Subcutaneous adipose tissue (tissue), 4 donors: ENCODE data around the gene SNAP29. TPM values are rescaled to one million over a fixed set of nuclear protein-coding genes. Genes with fewer than 3 reads are reported as not detected.

Experiments
- CTCF ChIP-seq: fragments of 450-650 bp; IDR thresholded peaks from one replicate; pipeline ENCODE4 v1.5.1; 2016; ENCODE audit warnings: low read depth, mild to moderate bottlenecking, control low read depth, antibody characterized with exemption, moderate library complexity
- total RNA-seq, 4 donors: library from RNA; depleted of rRNA; stranded (reverse); fragments of >200 nt; gene quantifications; one replicate each; pipeline ENCODE4 v1.1.0, GENCODE V29; 2016

The SNAP29 gene
- total RNA-seq, 4 donors from 2014 or later: 20.5 to 27.1 (median 24.4) TPM

GRCh38 chr22:20887375-20887774 is 28.6 kb downstream of the SNAP29 start:
- TF ChIP-seq CTCF: no peak

- no peak for TF ChIP-seq CTCF
Observed at GRCh38 chr22:20889025-20889704, 30.4 kb downstream of the SNAP29 start.

- no peak for TF ChIP-seq CTCF
Observed at GRCh38 chr22:20889904-20890540, 31.2 kb downstream of the SNAP29 start.

- TF ChIP-seq CTCF: no peak
Observed at GRCh38 chr22:20890975-20891374, 32.2 kb downstream of the SNAP29 start.

- no peak for TF ChIP-seq CTCF
Observed at GRCh38 chr22:20899827-20900423, 41.1 kb downstream of the SNAP29 start.

GRCh38 chr22:20903093-20903492 is 44.3 kb downstream of the SNAP29 start:
- no peak for TF ChIP-seq CTCF
